ENCODE data around the gene DPEP3.

DNA sequence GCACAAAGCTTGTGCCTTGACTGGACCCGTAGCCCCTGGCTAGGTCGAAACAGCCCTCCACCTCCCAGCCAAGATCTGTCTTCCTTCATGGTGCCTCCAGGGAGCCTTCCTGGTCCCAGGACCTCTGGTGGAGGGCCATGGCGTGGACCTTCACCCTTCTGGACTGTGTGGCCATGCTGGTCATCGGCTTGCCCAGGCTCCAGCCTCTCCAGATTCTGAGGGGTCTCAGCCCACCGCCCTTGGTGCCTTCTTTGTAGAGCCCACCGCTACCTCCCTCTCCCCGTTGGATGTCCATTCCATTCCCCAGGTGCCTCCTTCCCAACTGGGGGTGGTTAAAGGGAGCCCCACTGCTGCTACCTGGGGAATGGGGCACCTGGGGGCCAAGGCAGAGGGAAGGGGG, 52.2 kb downstream of the DPEP3 start:
- no peak for TF ChIP-seq EZH2 (IDR thresholded peaks at IDR 0.05; ENCODE audit: insufficient read depth, poor library complexity, severe bottlenecking)
- TF ChIP-seq EZH2phosphoT487 (IDR thresholded peaks at IDR 0.05; ENCODE audit: insufficient read depth, low read depth) = no peak

All from GM23248 (cell line).